Sigmoid colon (tissue), 7 donors: Measurements from ENCODE around the gene USP34. TPM values are rescaled to one million over a fixed set of nuclear protein-coding genes. Genes with fewer than 3 reads are reported as not detected.

ENCODE experiments used
- DNase-seq: peaks from one replicate; pipeline ENCODE4 v3.0.0-alpha.2; 2019
- H3K27ac ChIP-seq, 4 donors: fragments of 200-600 bp; sonication (generic); one replicate each; pipeline ENCODE4 v1.5.1; 2016 to 2019; ENCODE audit warnings: mild to moderate bottlenecking in 1 of 4
- H3K27me3 ChIP-seq, 3 donors: fragments of 200-600 bp; sonication (generic); one replicate each; pipeline ENCODE4 v1.5.1; 2019; ENCODE audit warnings: mild to moderate bottlenecking in 1 of 3
- H3K36me3 ChIP-seq, 4 donors: fragments of 200-600 bp; sonication (generic); one replicate each; pipeline ENCODE4 v1.5.1; 2016 to 2019
- H3K4me1 ChIP-seq, 4 donors: fragments of 200-600 bp; sonication (generic); one replicate each; pipeline ENCODE4 v1.5.1; 2017 to 2019
- H3K4me3 ChIP-seq, 4 donors: fragments of 200-600 bp; sonication (generic); one replicate each; pipeline ENCODE4 v1.5.1; 2017 to 2019; ENCODE audit warnings: mild to moderate bottlenecking in 2 of 4, moderate library complexity in 1 of 4
- H3K9me3 ChIP-seq, 4 donors: fragments of 200-600 bp in 3 of 4; sonication (generic) in 3 of 4; one replicate each; pipeline versions ENCODE4 v1.5.1 to v1.6.1; 2013 to 2019
- CTCF ChIP-seq, 4 experiments: fragments of 450-650 bp in 3 of 4; fragments of 200-600 bp in 1 of 4; IDR thresholded peaks; one replicate each; pipeline ENCODE4 v1.5.1; 2016 to 2019; ENCODE audit warnings: antibody characterized with exemption in 4 of 4, mild to moderate bottlenecking in 3 of 4, moderate library complexity in 2 of 4
- EP300 ChIP-seq, 4 donors: sonication (generic); formaldehyde crosslinking; IDR thresholded peaks; one replicate each; pipeline ENCODE4 v1.6.1; 2017; ENCODE audit warnings: antibody characterized with exemption in 4 of 4
- POLR2A ChIP-seq, 2 donors: fragments of 450-650 bp; IDR thresholded peaks; one replicate each; pipeline ENCODE4 v1.6.1; 2016; ENCODE audit warnings: antibody characterized with exemption in 2 of 2, mild to moderate bottlenecking in 2 of 2, moderate library complexity in 2 of 2
- POLR2AphosphoS5 ChIP-seq, 4 donors: sonication (generic); formaldehyde crosslinking; IDR thresholded peaks; one replicate each; pipeline ENCODE4 v1.6.1; 2017; ENCODE audit warnings: antibody characterized with exemption in 4 of 4
- WGBS, 2 donors: extraction: QIAGEN DNeasy Blood & Tissue Kit; methylation state at CpG; one replicate each; pipeline ENCODE4 v1.1.7; 2013; 5-methylcytosine and 5-hydroxymethylcytosine counted together
- intact Hi-C: fragments of 100-400 bp; cut with DNase I; formaldehyde crosslinking; loops from one replicate; pipeline ENCODE4 v1.15.1; 2023
- polyA plus RNA-seq, 3 donors: library from polyadenylated mRNA; stranded (reverse); fragments of 200-250 nt; gene quantifications; one replicate each; pipeline ENCODE4 v1.2.3, GENCODE V29; 2013
- total RNA-seq, 4 donors: library from RNA; depleted of rRNA; stranded (reverse); fragments of >200 nt; gene quantifications; one replicate each; pipeline ENCODE4 v1.1.0, GENCODE V29; 2016
- donor health status: healthy with polysubstance abuse.
- donor health status: Bipolar disorder and iron deficiency.
- donor health status: healthy.

The USP34 gene
- total and polyA plus RNA-seq, 7 donors, result 23.6 to 158 (median 135) TPM

- H3K4me3 ChIP-seq, result no peak overlapping the region
- no peak overlapping the region for H3K27ac ChIP-seq
- TF ChIP-seq EP300 (IDR thresholded peaks at IDR 0.05) (no peak), POLR2A (IDR thresholded peaks at IDR 0.05) (no peak), POLR2AphosphoS5 (IDR thresholded peaks at IDR 0.05) (no peak), CTCF (IDR thresholded peaks at IDR 0.05) (no peak)
- no peaks in the 10 kb centered on the region for H3K9me3 ChIP-seq
- 93 to 95% methylated on average over 5 of the region's 5 CpGs for WGBS, 2 donors
- intact Hi-C loops, result no loop called here
- no peaks in the 10 kb centered on the region for H3K4me1 ChIP-seq
- peaks cover 0 to 86% (median 14%) of the 10 kb centered on the region in 4 donors for H3K36me3 ChIP-seq
- no peak for DNase-seq
- H3K27me3 ChIP-seq, result no peaks in the 10 kb centered on the region
These were observed 208.2 kb downstream of the USP34 start for GRCh38 chr2:61262699-61263098.

GRCh38 chr2:61257446-61257845, 213.4 kb downstream of the USP34 start:
- H3K4me1 ChIP-seq, result no peaks in the 10 kb centered on the region
- no peaks in the 10 kb centered on the region for H3K27me3 ChIP-seq
- no peak overlapping the region for H3K27ac ChIP-seq
- no peak overlapping the region for H3K4me3 ChIP-seq
- TF ChIP-seq CTCF (IDR thresholded peaks at IDR 0.05) (no peak), EP300 (IDR thresholded peaks at IDR 0.05) (no peak), POLR2A (IDR thresholded peaks at IDR 0.05) (no peak), POLR2AphosphoS5 (IDR thresholded peaks at IDR 0.05) (no peak)
- intact Hi-C loops, result no loop called here
- no peaks in the 10 kb centered on the region for H3K9me3 ChIP-seq
- 96 to 97% methylated on average over 7 of the region's 7 CpGs for WGBS, 2 donors
- peaks cover 0 to 77% (median 16%) of the 10 kb centered on the region in 4 donors for H3K36me3 ChIP-seq
- no peak for DNase-seq

- TF ChIP-seq EP300 (IDR thresholded peaks at IDR 0.05), result no peak
- no peak for TF ChIP-seq CTCF (IDR thresholded peaks at IDR 0.05)
- no peak for TF ChIP-seq POLR2AphosphoS5 (IDR thresholded peaks at IDR 0.05)
- TF ChIP-seq POLR2A (IDR thresholded peaks at IDR 0.05), result no peak
- Histone ChIP-seq H3K36me3 (peaks cover 0 to 66% (median 16%) of the 10 kb centered on the region in 4 donors), H3K27ac (no peak overlapping the region), H3K27me3 (no peaks in the 10 kb centered on the region), H3K4me3 (no peak overlapping the region), H3K9me3 (no peaks in the 10 kb centered on the region), H3K4me1 (no peaks in the 10 kb centered on the region)
- intact Hi-C loops, result no loop called here
- DNase-seq, result no peak
- WGBS, 2 donors, result 97% methylated on average over 5 of the region's 5 CpGs
These were observed 215.1 kb downstream of the USP34 start for GRCh38 chr2:61255580-61256437.

GRCh38 chr2:61254536-61254935, 216.4 kb downstream of the USP34 start:
- DNase-seq, result no peak
- Histone ChIP-seq H3K27me3 (no peaks in the 10 kb centered on the region), H3K4me3 (no peak overlapping the region), H3K36me3 (peaks cover 0 to 72% (median 15%) of the 10 kb centered on the region in 4 donors), H3K9me3 (no peaks in the 10 kb centered on the region), H3K4me1 (no peaks in the 10 kb centered on the region), H3K27ac (no peak overlapping the region)
- TF ChIP-seq POLR2A (IDR thresholded peaks at IDR 0.05) (no peak), POLR2AphosphoS5 (IDR thresholded peaks at IDR 0.05) (no peak), CTCF (IDR thresholded peaks at IDR 0.05) (no peak)
- WGBS, 2 donors, result 80 to 93% methylated on average over 5 of the region's 5 CpGs
- intact Hi-C loops, result no loop called here
